NCI-H1105 treated with DMSO at 0.1 percent for 48 hours (cell line): ENCODE data around the gene LTBP4.

Source experiments
- DNase-seq: peaks from one replicate; lab custom pipeline; 2025; lab: John Stamatoyannopoulos, UW

Gene LTBP4

DNA sequence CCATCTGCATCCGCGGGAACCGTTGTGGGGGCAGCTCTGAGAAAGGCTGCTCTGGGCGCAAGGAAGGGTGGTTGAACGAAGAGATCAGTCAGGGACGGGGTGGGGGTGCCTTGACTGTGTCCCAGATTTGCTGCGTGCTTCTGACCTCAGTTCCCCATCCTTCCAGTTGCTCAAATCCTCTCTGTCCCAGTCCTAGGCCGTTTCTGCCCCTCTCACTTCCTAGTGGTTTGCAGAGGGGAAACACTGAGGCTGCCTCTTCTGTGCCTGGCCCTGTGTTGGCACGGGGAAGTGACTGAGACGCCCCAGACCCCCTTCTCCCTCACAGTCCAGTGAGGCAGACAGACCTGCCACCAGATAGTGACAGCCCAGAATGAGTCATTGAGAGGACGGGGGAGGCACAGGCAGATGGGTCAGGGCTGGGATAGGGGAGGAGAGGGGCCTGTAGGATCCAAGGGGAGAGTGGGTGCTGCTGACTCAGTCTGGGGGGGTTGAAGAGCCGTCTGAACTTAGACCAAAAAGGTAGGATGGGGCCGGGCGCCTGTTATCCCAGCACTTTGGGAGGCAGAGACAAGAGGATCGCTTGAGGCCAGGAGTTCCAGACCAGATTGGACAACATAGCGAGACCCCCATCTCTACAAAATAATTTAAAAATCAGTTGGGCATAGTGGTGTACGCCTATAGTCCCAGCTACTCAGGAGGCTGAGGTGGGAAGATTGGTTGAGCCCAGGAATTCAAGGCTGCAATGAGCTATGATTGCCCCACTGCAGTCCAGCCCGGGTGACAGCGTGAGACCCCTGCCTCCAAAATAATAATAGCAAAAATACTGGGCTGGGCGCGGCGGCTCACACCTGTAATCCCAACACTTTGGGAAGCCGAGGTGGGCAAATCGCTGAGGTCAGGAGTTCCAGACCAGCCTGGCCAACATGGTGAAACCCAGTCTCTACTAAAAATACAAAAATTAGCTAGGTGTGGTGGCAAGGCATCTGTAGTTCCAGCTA is 62.8 kb downstream of the LTBP4 start:
- DNase-seq, result no peak

DNA sequence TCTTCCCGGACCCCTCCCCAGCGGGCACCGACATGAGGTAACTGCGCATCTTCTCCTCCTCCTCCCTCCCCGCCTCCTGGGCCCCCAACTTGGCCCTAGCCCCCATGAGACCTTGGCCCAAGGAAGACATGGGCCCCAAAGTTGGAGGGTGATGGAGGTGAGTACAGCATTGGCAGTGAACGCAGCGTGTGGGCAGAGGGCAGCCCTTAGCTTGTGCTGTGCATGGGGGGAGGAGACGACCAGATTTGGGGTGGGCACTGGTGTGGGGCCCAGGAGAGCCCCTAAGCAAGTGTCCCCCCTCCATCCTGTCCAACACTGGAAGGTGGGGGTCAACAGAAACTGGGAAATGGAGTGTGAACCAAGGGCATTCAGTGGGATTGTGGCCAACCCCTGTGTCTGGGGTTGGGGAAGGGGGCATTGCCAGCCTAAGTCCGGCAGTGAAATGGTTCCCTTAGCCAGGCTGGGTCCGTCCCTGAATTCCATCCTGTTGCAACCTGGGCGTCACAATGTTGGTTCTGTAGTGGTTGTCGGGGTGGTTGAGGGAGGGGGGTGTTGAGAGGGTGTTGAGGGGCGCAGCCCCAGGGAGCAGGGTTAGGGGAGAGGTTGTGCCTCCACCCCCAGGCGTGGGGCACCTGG is 65.8 kb downstream of the LTBP4 start:
- no peak for DNase-seq

DNA sequence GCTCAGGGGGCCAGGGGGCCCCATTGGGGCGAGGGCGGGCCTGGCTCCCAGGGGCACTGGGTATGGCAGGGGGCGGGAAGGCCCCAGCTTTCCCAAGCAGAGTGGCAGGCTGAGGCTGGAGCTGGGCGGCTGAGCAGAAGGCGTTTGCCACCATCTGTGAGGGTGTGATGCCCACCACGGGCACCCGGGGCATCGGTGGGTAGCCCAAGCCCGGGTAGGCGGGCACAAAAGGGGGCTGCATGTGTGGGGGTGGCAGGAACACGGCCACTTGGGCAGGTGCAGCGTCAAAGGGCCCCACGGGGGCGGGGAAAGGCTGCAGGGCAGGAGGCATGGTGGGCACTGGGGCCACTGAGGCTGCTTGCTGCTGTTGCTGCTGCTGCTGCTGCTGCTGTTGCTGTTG is 66.4 kb downstream of the LTBP4 start:
- no peak for DNase-seq

DNA sequence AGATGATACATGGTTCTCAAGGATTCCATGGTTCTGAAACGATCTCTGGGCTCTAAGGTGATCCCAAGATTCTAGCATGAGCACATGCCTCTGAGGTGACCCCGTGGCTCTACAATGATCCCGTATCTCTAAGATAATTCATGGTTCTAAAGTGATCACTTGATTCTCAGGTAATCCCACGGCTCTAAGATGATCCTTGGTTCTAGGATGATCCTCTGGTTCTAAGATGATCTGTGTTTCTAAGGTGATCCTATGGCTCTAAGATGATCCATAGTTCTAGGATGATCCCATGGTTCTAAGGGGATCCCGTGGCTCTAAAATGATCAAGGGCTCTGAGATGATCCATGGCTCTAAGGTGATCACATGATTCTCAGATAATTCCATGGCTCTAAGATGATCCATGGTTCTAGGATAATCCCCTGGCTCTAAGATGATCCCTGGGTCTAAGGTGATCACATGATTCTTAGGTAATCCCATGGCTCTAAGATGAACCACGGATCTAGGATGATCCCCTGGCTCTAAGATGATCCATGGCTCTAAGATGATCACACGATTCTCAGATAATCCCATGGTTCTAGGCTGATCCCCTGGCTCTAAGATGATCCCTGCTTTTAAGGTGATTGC is 67.9 kb downstream of the LTBP4 start:
- DNase-seq, result no peak

DNA sequence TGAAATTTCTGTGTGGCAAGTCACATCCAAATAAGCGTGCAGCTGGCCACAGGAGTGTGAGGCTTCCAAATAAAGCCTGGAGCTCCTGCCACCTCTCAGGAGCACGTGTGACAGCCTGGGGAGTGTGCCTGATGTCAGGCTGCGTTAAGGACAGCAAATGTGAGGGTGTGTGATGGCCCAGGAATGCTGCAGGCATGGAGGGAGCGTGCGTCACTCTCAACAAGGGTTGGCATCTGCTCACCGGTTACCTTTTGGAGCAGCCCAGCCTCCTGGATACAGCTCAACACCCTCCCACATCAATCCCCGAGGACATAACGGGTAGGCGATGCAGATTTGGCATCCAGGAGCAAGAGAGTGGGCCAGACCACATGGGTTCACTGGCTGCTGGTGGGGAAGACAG is 70.2 kb downstream of the LTBP4 start:
- DNase-seq, result no peak

- DNase-seq, result no peak
Measured at GRCh38 chr19:40672038-40672437, 70.9 kb downstream of the LTBP4 start.

- no peak for DNase-seq
Measured at GRCh38 chr19:40672573-40673299, 71.6 kb downstream of the LTBP4 start.

DNA sequence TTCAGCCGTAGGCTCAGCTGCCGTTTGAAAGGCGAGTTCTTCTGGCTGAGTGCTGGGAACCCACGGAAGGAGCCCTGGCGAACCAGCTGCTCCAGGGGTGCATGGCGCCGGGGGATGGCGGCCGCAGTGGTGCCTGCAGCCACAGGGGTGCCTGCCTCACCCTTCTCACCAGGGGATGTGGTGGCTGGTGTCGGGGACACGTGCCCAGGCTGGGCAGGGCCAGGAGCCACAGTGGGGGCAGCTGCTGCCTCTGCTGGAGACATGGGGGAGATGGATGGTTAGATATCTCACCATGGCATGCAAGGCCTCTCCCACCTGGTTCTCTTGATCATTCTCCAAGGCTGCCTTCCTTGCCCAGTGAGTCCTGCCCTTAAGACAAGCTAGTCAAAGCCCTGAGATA is 72.2 kb downstream of the LTBP4 start:
- DNase-seq, result no peak

GRCh38 chr19:40674291-40674690 is 73.1 kb downstream of the LTBP4 start:
- DNase-seq, result no peak

- DNase-seq, result no peak
Measured at GRCh38 chr19:40677156-40677555, 76.0 kb downstream of the LTBP4 start.
